ENCODE measurements around the gene ARHGAP30.

ARHGAP30 gene

DNA sequence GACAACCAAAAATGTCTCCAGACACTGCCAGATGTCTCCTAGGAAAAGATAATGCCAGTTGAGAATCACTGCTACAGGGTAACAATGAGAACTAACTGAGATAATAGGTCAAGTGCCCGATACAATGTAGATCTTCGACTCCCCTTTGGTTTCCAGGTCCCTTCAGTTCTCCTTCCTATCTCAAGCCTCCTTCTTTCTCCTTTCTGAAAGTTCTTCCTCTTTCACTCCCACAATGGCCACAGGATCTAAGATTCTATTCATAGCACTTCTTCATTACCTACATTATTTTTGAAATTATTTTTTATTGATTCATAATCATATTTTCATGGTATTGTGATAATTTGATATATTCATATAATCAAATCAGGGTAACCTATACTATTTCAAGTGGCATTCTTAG is 41.8 kb upstream of the ARHGAP30 start:
- TF ChIP-seq, protein P1, sequence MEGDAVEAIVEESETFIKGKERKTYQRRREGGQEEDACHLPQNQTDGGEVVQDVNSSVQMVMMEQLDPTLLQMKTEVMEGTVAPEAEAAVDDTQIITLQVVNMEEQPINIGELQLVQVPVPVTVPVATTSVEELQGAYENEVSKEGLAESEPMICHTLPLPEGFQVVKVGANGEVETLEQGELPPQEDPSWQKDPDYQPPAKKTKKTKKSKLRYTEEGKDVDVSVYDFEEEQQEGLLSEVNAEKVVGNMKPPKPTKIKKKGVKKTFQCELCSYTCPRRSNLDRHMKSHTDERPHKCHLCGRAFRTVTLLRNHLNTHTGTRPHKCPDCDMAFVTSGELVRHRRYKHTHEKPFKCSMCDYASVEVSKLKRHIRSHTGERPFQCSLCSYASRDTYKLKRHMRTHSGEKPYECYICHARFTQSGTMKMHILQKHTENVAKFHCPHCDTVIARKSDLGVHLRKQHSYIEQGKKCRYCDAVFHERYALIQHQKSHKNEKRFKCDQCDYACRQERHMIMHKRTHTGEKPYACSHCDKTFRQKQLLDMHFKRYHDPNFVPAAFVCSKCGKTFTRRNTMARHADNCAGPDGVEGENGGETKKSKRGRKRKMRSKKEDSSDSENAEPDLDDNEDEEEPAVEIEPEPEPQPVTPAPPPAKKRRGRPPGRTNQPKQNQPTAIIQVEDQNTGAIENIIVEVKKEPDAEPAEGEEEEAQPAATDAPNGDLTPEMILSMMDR (IDR thresholded peaks at IDR 0.05; ENCODE audit: insufficient read depth, missing control alignments): no peak
- no peak for FAIRE-seq

DNA sequence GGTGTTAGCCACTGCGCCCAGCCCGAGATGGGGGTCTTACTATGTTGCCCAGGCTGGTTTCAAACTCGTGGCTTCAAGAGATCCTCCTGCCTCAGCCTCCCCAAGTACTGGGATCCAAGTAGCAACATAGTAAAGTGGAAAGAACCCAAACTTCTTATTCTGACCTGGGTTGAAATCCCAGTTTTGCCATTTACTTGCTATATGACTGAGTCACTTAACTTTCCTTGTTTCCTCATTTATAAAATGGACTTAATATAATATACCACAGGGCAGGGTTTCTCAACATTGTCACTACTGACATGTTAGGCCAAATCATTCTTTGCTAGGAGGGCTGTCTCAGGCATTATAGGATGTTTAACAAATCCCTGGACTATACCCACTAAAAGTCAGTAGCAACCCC is 41.4 kb upstream of the ARHGAP30 start:
- FAIRE-seq: no peak

More for the DNA sequence above, 41.8 kb upstream of the ARHGAP30 start:
- no peak for DNase-seq (ENCODE audit: insufficient read length, low spot score)

DNA sequence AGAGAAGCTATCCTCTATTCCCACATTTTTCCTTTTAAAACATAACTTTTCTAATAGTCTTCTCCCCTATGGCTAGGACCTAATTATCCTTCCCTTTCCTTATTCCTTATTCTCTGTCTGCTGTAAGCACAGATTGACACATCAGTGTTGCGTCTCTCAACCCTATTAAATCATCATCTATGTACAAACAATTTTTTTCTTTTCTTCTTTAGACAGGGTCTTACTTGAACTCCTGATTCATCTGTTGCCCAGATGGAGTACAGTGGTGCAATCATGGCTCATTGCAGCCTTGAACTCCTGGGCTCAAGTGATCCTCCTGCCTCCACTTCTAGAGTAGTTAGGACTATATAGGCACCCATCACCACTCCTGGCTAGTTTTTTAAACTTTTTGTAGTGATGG is 36.7 kb upstream of the ARHGAP30 start:
- FAIRE-seq: no peak
- no peak for DNase-seq (ENCODE audit: insufficient read length, low spot score)
- TF ChIP-seq, protein P1 (IDR thresholded peaks at IDR 0.05; ENCODE audit: insufficient read depth, missing control alignments): no peak

More for the DNA sequence above, 41.4 kb upstream of the ARHGAP30 start:
- TF ChIP-seq, protein P1 (IDR thresholded peaks at IDR 0.05; ENCODE audit: insufficient read depth, missing control alignments): no peak
- no peak for DNase-seq (ENCODE audit: insufficient read length, low spot score)

DNA sequence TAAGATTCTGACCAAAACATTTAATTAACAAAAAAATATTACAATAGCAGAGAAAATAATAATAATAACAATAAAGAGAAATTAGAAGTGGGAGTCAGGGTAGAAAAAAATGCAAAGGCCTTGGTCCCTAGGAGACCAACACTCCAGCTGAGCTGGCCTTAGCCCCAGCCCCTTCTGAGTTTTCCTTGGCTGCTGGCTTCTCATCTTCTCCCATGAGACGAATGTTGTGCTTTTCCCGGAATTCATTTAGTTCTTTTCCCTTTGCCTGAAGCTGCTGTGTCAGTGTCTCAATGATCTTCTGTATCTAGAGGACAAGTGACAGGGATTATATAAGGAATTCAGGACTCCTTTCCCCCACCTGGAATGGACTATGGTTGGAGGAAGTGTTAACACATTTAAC is 30.9 kb upstream of the ARHGAP30 start:
- DNase-seq (ENCODE audit: insufficient read length, low spot score) (no peak), FAIRE-seq (no peak)
- TF ChIP-seq, protein P1 (IDR thresholded peaks at IDR 0.05; ENCODE audit: insufficient read depth, missing control alignments): no peak

DNA sequence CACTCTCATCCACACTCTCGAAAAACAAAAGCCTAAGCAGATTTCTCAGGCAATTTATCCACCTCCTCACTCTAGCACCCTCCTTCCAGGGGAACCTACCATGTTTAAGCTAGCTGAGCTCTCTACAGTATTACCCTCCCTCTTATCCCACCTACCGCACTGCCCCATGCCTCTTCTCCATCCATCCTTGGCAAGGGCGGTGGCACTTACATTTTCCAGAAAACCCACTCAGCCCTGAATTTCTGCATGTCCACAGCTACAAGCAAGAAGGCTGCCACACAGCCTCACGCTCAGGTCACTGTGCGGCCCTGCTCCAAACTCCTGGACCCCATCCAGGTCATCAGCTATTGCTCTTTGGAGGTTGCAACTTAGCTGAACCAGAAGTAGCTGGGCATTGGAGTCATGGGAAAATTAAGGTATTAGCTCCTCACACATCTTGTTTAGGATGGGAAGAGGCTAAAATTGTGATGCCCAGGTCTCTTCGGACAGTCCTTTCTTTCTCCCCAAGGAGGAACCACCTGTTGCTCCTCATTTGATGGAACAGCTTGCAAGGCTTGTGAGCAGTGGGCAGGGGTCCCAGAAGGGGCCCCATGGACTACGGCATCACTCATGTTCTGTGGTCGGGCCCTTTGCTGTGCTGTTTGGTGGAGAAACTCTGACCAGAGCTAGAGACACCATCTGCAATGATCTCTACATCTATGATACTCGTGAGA is 29.6 kb upstream of the ARHGAP30 start:
- DNase-seq (ENCODE audit: insufficient read length, low spot score) (no peak), FAIRE-seq (no peak)
- TF ChIP-seq, protein P1 (IDR thresholded peaks at IDR 0.05; ENCODE audit: insufficient read depth, missing control alignments): no peak

DNA sequence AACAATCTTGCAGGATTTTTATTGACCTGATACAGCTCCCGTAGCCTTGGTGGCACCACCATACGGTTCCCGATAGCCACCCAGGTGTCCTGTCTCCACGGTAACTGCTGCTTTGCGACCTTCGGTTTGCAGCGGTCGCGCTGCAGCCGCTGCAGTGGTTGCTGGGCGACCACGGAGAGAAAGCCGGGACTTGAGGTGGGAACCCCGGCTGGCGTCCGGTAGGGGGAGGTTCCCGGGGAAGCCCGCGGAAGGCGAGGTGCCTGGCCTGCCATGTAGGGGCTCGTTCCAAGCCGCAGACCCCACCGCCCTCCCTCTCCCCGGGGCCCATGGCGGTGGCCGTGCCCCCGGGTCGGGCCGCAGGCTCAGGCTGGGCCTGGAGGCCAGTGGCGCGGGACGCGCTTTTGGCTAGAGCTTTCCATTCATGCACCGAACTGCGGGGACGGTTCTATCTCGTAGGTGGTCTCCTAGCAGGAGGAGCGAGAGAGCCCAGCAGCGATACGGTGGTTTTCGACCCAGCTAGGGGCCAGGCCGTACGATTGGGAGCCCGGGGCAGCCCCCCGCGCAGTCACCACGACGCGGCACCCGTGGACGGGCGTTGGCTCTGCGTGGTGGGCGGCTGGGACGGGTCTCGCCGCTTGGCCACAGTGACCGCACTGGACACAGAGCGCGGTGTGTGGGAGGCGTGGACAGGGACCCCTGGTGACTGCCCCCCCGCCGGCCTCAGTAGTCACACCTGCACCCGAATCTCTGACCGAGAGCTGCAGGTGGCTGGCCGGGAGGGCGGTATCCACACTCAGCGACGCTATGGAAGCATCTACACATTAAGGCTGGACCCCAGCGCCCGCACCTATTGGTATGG is 28.7 kb upstream of the ARHGAP30 start, which contains the start of gene KLHDC9:
TSS of gene KLHDC9 (plus strand) at position 152 of the 859 bp plus-strand sequence. CDS start at position 327, 175 bp downstream.
- no peak for FAIRE-seq
- no peak for DNase-seq (ENCODE audit: insufficient read length, low spot score)

More for the DNA sequence above, 28.7 kb upstream of the ARHGAP30 start, which contains the start of gene KLHDC9:
- TF ChIP-seq, protein P1 (IDR thresholded peaks at IDR 0.05; ENCODE audit: insufficient read depth, missing control alignments): no peak

All from D721Med (cell line).